Rectal smooth muscle tissue (tissue), 1 donor: ENCODE measurements around the gene LHX6.

Experiments
- H3K27ac ChIP-seq: one replicate; pipeline ENCODE4 v1.7.0; 2013; ENCODE audit warnings: low read depth, low read length, inconsistent platforms
- H3K27me3 ChIP-seq: one replicate; pipeline ENCODE4 v1.7.0; 2013; ENCODE audit warnings: low read length; ENCODE audit not compliant: control insufficient read depth, insufficient read depth
- H3K36me3 ChIP-seq: one replicate; pipeline ENCODE4 v1.7.0; 2013; ENCODE audit warnings: low read length; ENCODE audit not compliant: control insufficient read depth, insufficient read depth
- H3K4me1 ChIP-seq: one replicate; pipeline ENCODE4 v1.7.0; 2013; ENCODE audit warnings: low read length; ENCODE audit not compliant: control insufficient read depth, insufficient read depth
- H3K4me3 ChIP-seq: one replicate; pipeline ENCODE4 v1.7.0; 2013; ENCODE audit warnings: low read length
- H3K9ac ChIP-seq: one replicate; pipeline ENCODE4 v1.7.0; 2013; ENCODE audit warnings: low read length

LHX6 gene

GRCh38 chr9:122206118-122207046 lies 22.4 kb downstream of the LHX6 start:
- H3K9ac ChIP-seq, result no peak overlapping the region
- no peaks in the 10 kb centered on the region for H3K36me3 ChIP-seq
- no peak overlapping the region for H3K27ac ChIP-seq
- no peaks in the 10 kb centered on the region for H3K4me1 ChIP-seq
- no peaks in the 10 kb centered on the region for H3K27me3 ChIP-seq
- H3K4me3 ChIP-seq, result no peak overlapping the region

GRCh38 chr9:122205176-122205575 lies 23.6 kb downstream of the LHX6 start:
- H3K4me3 ChIP-seq, result no peak overlapping the region
- H3K27me3 ChIP-seq, result no peaks in the 10 kb centered on the region

GRCh38 chr9:122204491-122204890 lies 24.3 kb downstream of the LHX6 start:
- Histone ChIP-seq H3K27ac (no peak overlapping the region), H3K36me3 (no peaks in the 10 kb centered on the region), H3K4me1 (no peaks in the 10 kb centered on the region), H3K4me3 (no peak overlapping the region), H3K27me3 (no peaks in the 10 kb centered on the region), H3K9ac (no peak overlapping the region)

More at GRCh38 chr9:122205176-122205575, 23.6 kb downstream of the LHX6 start:
- Histone ChIP-seq H3K36me3 (no peaks in the 10 kb centered on the region), H3K4me1 (no peaks in the 10 kb centered on the region), H3K9ac (no peak overlapping the region), H3K27ac (no peak overlapping the region)

GRCh38 chr9:122204055-122204454 lies 24.7 kb downstream of the LHX6 start:
- Histone ChIP-seq H3K27me3 (no peaks in the 10 kb centered on the region), H3K36me3 (no peaks in the 10 kb centered on the region), H3K4me1 (no peaks in the 10 kb centered on the region), H3K4me3 (no peak overlapping the region), H3K9ac (no peak overlapping the region), H3K27ac (no peak overlapping the region)

- no peaks in the 10 kb centered on the region for H3K36me3 ChIP-seq
- no peak overlapping the region for H3K27ac ChIP-seq
- no peaks in the 10 kb centered on the region for H3K4me1 ChIP-seq
- no peak overlapping the region for H3K9ac ChIP-seq
- H3K27me3 ChIP-seq, result no peaks in the 10 kb centered on the region
- no peak overlapping the region for H3K4me3 ChIP-seq
Observed at GRCh38 chr9:122202111-122202510, 26.6 kb downstream of the LHX6 start.

GRCh38 chr9:122201641-122202040 lies 27.1 kb downstream of the LHX6 start:
- H3K4me1 ChIP-seq, result no peaks in the 10 kb centered on the region
- no peaks in the 10 kb centered on the region for H3K36me3 ChIP-seq
- no peak overlapping the region for H3K27ac ChIP-seq
- H3K27me3 ChIP-seq, result no peaks in the 10 kb centered on the region
- H3K9ac ChIP-seq, result no peak overlapping the region
- H3K4me3 ChIP-seq, result no peak overlapping the region

GRCh38 chr9:122200960-122201595 lies 27.7 kb downstream of the LHX6 start:
- no peaks in the 10 kb centered on the region for H3K4me1 ChIP-seq
- no peaks in the 10 kb centered on the region for H3K27me3 ChIP-seq

GRCh38 chr9:122197882-122198281 lies 30.9 kb downstream of the LHX6 start:
- H3K27ac ChIP-seq, result no peak overlapping the region

More at GRCh38 chr9:122200960-122201595, 27.7 kb downstream of the LHX6 start:
- no peak overlapping the region for H3K4me3 ChIP-seq
- no peaks in the 10 kb centered on the region for H3K36me3 ChIP-seq
- no peak overlapping the region for H3K27ac ChIP-seq
- H3K9ac ChIP-seq, result no peak overlapping the region

GRCh38 chr9:122197426-122197825 lies 31.3 kb downstream of the LHX6 start:
- no peak overlapping the region for H3K4me3 ChIP-seq
- H3K4me1 ChIP-seq, result no peaks in the 10 kb centered on the region
- H3K36me3 ChIP-seq, result no peaks in the 10 kb centered on the region
- H3K27ac ChIP-seq, result no peak overlapping the region
- H3K27me3 ChIP-seq, result no peaks in the 10 kb centered on the region
- H3K9ac ChIP-seq, result no peak overlapping the region

More at GRCh38 chr9:122197882-122198281, 30.9 kb downstream of the LHX6 start:
- no peak overlapping the region for H3K9ac ChIP-seq
- no peaks in the 10 kb centered on the region for H3K36me3 ChIP-seq
- no peaks in the 10 kb centered on the region for H3K27me3 ChIP-seq
- no peaks in the 10 kb centered on the region for H3K4me1 ChIP-seq
- H3K4me3 ChIP-seq, result no peak overlapping the region

GRCh38 chr9:122195875-122196274 lies 32.9 kb downstream of the LHX6 start:
- H3K36me3 ChIP-seq, result no peaks in the 10 kb centered on the region
- no peak overlapping the region for H3K4me3 ChIP-seq
- no peaks in the 10 kb centered on the region for H3K27me3 ChIP-seq
- no peak overlapping the region for H3K27ac ChIP-seq
- no peak overlapping the region for H3K9ac ChIP-seq
- no peaks in the 10 kb centered on the region for H3K4me1 ChIP-seq

GRCh38 chr9:122193651-122194050 lies 35.1 kb downstream of the LHX6 start:
- no peak overlapping the region for H3K4me3 ChIP-seq
- H3K27me3 ChIP-seq, result no peaks in the 10 kb centered on the region
- H3K4me1 ChIP-seq, result no peaks in the 10 kb centered on the region
- no peaks in the 10 kb centered on the region for H3K36me3 ChIP-seq
- no peak overlapping the region for H3K9ac ChIP-seq
- no peak overlapping the region for H3K27ac ChIP-seq

- Histone ChIP-seq H3K4me3 (no peak overlapping the region), H3K27me3 (no peaks in the 10 kb centered on the region), H3K36me3 (no peaks in the 10 kb centered on the region), H3K27ac (no peak overlapping the region), H3K9ac (no peak overlapping the region), H3K4me1 (no peaks in the 10 kb centered on the region)
Observed at GRCh38 chr9:122192914-122193525, 35.7 kb downstream of the LHX6 start.
